Measurements from ENCODE around the gene TTC7B.

DNA sequence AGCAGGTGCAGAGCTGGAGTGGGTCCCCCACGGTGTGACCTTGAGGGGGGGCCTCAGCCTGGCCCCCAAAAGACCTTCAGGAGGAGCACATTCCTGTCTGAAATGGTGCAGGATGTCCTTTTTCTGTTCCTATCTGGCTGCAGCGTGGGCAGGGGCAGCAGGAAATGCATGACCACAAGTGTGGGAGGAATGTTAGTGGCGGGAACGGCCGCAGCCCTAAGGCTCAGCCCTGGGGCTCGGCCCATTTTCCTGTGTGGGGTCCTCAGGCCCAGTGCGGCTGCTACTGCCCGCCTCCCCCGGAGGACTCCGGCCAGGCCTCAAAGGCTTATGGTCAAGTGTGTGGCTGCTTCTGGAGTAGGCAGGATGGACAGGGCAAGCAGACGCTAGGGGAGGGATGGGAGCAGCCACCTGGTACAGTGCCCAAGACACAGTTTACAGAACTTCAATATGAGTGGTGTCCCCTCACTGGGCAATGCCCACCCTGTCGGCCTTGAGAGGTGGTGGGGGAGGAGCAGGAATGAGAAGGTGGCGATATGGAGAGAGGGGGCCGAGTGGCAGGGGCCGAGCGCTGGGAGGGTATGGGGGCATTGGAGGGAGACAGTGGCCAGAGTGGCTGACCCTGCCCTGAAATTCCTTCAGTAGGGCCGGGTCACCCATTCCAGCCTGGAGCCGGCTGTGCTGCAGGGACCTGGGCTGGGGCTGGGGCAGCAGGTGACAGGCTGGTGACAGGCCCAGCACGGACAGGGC, 282.0 kb downstream of the TTC7B start:
- TF ChIP-seq, protein P1, sequence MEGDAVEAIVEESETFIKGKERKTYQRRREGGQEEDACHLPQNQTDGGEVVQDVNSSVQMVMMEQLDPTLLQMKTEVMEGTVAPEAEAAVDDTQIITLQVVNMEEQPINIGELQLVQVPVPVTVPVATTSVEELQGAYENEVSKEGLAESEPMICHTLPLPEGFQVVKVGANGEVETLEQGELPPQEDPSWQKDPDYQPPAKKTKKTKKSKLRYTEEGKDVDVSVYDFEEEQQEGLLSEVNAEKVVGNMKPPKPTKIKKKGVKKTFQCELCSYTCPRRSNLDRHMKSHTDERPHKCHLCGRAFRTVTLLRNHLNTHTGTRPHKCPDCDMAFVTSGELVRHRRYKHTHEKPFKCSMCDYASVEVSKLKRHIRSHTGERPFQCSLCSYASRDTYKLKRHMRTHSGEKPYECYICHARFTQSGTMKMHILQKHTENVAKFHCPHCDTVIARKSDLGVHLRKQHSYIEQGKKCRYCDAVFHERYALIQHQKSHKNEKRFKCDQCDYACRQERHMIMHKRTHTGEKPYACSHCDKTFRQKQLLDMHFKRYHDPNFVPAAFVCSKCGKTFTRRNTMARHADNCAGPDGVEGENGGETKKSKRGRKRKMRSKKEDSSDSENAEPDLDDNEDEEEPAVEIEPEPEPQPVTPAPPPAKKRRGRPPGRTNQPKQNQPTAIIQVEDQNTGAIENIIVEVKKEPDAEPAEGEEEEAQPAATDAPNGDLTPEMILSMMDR (optimal IDR thresholded peaks at IDR 0.05 in 1 of 3, IDR thresholded peaks at IDR 0.05 in 1 of 3, conservative IDR thresholded peaks at IDR 0.05 in 1 of 3; ENCODE audit: extremely low read depth in 1 of 3, insufficient read depth in 2 of 3, low read length in 3 of 3), result no peak
- no peak for TF ChIP-seq EZH2 (IDR thresholded peaks at IDR 0.05; ENCODE audit: low read length)

All from keratinocyte (primary cell).